NCI-H524 treated with DMSO at 0.1 percent for 48 hours (cell line): ENCODE measurements around the gene DMGDH.

Experiments
- DNase-seq: peaks from one replicate; lab custom pipeline; 2025; lab: John Stamatoyannopoulos, UW

The DMGDH gene

DNA sequence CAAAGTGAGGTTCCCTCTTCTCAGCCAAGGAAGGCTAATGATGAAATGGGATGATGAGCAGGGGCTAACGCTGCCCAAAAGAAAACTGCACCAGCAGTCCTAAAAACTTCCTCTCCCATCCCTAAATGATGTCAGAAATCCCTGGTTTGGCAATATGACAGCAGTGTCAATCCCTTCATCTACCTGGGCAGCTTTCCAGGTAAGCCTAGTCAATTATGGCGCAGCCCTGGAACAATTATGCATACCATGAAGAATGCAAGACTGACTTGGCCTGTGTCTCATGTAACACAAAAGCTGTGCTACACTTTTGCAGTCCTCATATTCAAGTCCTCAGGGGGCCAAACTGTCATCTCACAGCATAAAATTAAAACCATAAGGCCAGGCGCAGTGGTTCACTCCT is 7.0 kb downstream of the DMGDH start:
- no peak for DNase-seq

- DNase-seq: no peak
Observed at GRCh38 chr5:79059674-79060073, 9.8 kb downstream of the DMGDH start.

- DNase-seq: no peak
Observed at GRCh38 chr5:79056847-79057246, 12.6 kb downstream of the DMGDH start.

DNA sequence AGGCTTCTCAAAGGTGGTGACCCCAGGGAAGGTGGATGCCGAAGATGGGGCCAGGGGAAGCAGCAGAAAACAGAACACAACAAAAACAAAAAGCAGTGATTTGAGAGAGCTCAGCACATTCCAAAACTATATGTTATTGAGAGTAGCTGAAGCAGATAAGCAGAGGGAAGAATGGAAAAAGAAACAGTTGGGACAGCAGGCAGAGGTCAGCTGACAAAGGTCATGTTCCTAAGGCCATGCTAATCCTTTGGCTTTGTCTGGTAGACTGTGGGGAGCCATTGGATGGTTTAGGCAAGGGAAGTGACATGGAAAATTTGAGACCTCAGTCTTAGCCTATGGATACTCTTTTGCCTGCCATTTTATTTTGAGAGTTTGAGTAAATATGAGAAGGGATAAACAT is 14.5 kb downstream of the DMGDH start:
- DNase-seq: no peak

DNA sequence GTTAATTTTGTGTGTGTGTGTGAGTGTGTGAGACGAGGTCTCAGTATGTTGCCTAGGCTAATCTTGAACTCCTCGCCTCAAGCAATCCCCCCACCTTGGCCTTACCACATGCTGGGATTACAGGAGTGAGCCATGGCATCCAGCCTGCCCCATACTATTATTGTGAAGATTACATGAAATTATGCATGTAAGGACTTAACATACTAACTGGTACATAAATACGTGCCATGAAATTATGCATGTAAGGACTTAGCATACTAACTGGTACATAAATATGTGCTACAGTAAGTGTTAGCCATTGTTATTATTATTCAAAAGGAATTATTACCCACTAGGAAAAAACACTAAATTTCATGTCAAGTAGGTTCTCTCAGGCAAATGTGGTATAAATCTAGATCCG is 16.2 kb downstream of the DMGDH start:
- DNase-seq: no peak

- DNase-seq: no peak
Observed at GRCh38 chr5:79050498-79050897, 19.0 kb downstream of the DMGDH start.

DNA sequence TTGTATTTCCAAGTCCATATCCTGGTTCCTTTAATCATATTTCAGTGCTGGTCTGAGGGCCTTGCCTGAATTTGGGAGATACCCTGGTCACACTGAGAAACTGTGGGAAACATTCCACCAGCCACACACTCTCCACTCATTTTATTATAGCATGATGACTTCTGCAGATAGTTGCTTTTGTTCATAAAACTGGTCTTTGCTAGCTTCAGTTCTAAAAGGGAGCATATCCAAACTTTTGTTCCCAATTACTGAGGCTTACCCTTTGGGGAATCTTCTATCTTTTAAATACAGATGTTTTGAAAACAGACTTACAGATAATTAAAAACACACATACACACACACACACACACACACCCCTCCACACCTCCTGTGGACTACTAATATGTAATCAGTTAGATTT is 21.0 kb downstream of the DMGDH start:
- DNase-seq: no peak

- DNase-seq: no peak
Observed at GRCh38 chr5:79047199-79047598, 22.3 kb downstream of the DMGDH start.

DNA sequence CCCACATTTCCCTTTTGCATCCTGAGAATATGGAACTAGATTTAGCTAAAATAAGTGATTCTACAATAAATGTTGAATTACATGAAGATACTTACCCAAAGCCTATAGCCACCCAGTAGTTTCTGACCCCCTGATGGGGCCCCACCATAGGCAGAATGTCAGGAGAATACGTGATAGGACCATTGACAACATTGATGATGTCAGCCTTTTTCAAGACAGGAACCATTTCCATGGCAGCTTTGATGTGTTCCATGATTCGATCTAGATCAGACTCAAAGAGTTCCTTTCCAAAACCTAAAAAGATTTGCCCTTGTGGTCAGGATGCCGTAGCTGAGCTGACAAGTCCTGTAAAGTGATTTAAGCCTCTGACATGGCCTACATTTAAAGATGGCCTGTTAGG is 27.3 kb downstream of the DMGDH start:
- DNase-seq: no peak

DNA sequence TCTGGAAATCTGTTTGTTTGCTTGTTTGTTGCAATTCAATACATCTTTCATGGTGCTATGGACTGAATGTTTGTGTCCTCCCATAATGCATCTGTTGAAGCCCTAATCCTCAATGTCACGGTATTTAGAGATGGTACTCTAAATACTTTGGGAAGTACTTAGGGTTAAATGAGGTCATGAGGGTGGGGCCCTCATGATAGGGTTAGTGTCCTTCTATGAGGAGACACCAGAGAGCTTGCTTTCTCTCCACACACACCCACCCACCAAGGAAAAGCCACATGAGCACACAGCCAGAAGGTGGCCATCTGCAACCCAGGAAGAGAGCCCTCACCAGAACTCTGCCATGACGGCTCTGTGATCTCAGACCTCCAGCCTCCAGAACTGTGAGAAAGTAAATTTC is 32.7 kb downstream of the DMGDH start:
- no peak for DNase-seq

- no peak for DNase-seq
Observed at GRCh38 chr5:79035237-79035636, 34.2 kb downstream of the DMGDH start.

DNA sequence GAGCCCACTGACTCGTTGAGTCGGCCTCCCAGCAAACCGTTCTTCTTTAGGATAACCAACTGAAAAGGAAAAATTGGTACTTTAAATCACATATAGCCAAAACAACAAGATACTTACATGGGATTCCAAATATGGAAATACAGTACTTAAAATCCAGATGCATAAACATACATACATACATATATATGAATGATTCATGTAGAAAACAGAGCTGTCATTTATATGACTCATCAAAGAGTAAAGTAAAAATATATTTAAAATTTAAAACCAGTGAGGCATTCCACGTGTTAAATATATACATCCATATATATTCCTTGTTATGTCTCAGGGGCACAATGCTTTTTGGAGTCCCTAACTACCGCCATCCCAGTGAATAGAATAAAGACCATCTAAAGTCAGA is 36.7 kb downstream of the DMGDH start:
- DNase-seq: no peak

GRCh38 chr5:79032031-79032695 is 37.3 kb downstream of the DMGDH start:
- DNase-seq: no peak

GRCh38 chr5:79031485-79031867 is 38.0 kb downstream of the DMGDH start:
- no peak for DNase-seq

GRCh38 chr5:79030663-79031484 is 38.6 kb downstream of the DMGDH start:
- DNase-seq: no peak

DNA sequence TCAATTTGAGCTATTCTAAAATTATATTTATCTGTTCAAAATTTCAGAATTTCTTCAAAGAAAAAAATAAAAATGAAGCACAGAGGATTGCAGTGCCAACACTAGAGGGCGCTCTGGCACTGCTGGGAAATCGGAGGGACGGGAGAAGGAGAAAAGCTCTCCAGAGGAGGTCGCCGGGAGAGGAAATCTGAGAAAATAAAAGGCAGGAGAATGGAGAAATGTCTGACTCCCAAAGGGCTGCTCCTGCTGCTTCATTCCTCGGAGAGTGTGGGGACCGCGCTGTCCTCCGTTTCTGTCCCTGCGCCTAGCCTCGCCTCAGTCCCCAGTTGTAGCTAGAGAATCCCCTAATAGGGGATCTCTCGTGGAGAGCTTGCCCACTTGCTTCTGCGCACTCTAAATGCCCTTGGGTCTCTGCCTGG is 44.4 kb downstream of the DMGDH start:
- no peak for DNase-seq

DNA sequence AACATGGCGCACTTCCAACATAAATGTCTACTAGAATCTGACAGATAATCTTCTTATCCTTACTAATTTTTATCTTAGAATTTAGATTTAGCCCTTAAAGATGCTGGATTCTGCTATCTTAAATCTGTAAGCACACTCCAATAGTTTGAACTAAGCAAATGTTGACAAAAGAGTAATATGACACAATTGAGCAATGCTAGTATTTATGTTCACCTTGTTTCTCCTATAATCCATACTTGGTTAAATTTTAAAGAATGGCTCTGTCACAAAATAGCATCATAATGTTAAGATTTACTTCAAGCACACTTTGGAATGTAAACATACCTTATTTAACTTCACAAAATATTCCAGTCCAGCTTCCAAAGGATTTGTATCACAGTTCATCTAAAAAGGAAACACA is 45.5 kb downstream of the DMGDH start:
- DNase-seq: no peak

GRCh38 chr5:79023348-79023747 is 46.1 kb downstream of the DMGDH start:
- no peak for DNase-seq

DNA sequence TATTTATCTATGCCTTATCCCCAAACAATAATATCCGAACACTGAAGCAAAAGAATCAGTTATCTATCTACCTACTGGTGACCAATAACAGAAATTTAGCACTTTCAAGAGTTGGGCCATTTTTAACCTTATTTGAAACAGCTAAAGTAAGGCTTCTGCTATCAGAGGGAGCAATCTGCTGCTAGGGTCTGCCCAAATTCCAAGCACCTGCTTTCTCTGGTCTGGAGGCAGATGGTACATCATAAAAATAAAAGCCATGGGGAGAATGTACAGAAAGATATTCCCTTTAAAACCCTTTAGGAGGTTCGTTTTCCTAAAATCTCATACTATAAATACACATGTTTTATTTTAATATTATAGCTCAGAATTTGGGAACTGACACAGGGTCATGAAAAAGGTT is 46.7 kb downstream of the DMGDH start:
- peak; percentile 33 for DNase-seq

- DNase-seq: no peak
Observed at GRCh38 chr5:79021753-79022152, 47.7 kb downstream of the DMGDH start.

DNA sequence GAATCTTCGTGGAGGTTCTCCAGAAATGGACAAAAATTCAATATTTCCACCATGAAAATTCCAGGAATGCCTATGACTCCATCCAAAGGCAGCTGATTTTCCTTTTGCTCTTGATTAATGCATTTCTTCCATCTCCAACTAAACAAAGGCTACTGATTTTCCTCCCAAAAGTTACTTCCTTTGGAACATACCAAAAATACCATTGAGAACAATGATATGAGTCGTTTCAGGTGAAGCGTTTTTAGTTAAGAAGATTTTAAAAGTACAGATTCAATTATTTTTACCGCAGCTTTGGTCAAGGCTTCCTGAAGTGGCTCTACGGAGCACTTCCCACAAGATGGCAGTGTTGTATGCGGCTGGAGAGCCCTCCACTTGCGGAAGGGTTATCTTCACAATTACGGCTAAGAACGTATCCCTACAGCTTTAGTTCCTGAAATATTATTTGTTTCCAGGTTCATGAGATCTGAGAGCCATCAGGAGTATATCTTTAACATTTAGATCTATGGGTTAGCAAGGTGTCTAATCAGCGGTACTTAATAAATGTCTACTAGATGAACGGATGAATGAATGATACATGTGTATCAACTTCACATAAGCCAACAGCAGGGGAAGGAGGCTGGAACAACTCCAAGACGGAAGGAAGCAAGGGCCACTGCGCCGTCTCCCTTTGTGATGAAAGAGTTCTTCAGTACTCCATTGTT is 48.5 kb downstream of the DMGDH start:
- DNase-seq: no peak

DNA sequence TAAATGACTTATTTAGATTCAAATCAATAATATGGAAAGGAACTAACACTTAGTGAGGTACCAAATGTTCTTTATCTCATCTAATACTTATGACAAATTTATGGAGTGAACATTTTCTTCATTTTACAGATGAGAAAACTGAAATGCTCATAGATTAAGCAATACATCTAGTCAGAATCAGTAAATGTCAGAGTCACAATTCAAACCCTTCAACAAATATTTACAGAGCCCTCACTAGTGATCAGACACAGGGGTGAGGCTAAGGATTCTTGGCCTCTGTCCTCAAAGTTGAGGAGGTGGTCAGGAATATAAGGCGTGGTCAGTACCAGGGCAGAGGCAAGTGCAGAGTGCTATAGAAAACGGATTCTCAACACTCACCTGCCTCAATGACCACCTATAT is 54.8 kb downstream of the DMGDH start:
- no peak for DNase-seq

- DNase-seq: no peak
Observed at GRCh38 chr5:79011869-79012268, 57.6 kb downstream of the DMGDH start.
